WTC11 (cell line): ENCODE data around the gene TOGARAM2.

Experiments used
- CREM ChIP-seq: sonication (generic); formaldehyde crosslinking; IDR thresholded peaks from 2 replicates; pipeline ENCODE4 v1.8.1; 2022; ENCODE audit warnings: mild to moderate bottlenecking, missing genetic modification reagents, moderate library complexity
- CTCF ChIP-seq: fragments of 200-600 bp; IDR thresholded peaks from 2 replicates; pipeline ENCODE4 v1.8.0; 2022; ENCODE audit warnings: antibody characterized with exemption
- TF ChIP-seq, protein P1 (sequence below): sonication (generic); formaldehyde crosslinking; IDR thresholded peaks from 2 replicates; pipeline ENCODE4 v1.8.1; 2022; ENCODE audit warnings: mild to moderate bottlenecking, missing genetic modification reagents, moderate library complexity, borderline replicate concordance
- TF ChIP-seq, protein P2 (sequence below): sonication (generic); formaldehyde crosslinking; IDR thresholded peaks from 2 replicates; pipeline ENCODE4 v1.8.1; 2023; ENCODE audit warnings: mild to moderate bottlenecking, moderate library complexity, missing genetic modification reagents

DNA sequence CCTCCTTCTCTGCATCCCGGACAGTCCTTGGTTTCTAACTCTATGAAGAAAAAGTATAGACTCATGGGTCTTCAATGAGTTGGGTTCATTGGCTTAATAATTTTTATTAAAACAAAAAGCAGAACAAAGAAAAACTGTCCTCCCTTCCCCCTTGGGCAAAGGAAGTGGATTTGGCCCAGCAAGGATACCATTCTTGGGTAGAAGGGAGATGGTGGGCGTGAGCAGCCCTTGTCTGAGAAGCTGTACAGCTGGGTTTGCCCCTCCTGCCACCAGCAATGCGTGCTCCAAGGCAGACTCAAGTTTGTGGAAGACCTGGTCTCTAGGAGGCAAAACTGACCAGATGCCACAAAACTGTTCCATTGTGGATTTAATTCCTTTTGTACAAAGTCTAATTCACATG, 80.5 kb downstream of the TOGARAM2 start:
- TF ChIP-seq CTCF: no peak
- TF ChIP-seq, protein P1, sequence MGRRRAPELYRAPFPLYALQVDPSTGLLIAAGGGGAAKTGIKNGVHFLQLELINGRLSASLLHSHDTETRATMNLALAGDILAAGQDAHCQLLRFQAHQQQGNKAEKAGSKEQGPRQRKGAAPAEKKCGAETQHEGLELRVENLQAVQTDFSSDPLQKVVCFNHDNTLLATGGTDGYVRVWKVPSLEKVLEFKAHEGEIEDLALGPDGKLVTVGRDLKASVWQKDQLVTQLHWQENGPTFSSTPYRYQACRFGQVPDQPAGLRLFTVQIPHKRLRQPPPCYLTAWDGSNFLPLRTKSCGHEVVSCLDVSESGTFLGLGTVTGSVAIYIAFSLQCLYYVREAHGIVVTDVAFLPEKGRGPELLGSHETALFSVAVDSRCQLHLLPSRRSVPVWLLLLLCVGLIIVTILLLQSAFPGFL: no peak
- TF ChIP-seq, protein P2, sequence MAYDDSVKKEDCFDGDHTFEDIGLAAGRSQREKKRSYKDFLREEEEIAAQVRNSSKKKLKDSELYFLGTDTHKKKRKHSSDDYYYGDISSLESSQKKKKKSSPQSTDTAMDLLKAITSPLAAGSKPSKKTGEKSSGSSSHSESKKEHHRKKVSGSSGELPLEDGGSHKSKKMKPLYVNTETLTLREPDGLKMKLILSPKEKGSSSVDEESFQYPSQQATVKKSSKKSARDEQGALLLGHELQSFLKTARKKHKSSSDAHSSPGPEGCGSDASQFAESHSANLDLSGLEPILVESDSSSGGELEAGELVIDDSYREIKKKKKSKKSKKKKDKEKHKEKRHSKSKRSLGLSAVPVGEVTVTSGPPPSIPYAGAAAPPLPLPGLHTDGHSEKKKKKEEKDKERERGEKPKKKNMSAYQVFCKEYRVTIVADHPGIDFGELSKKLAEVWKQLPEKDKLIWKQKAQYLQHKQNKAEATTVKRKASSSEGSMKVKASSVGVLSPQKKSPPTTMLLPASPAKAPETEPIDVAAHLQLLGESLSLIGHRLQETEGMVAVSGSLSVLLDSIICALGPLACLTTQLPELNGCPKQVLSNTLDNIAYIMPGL: no peak
- no peak for TF ChIP-seq CREM (CRISPR knock-in tag)
